ENCODE data around the gene WDR77. TPM values are rescaled to one million over a fixed set of nuclear protein-coding genes. Genes with fewer than 3 reads are reported as not detected.

Gene WDR77
- total and polyA plus RNA-seq, 2 of the 4 experiments (the other 2 are of a cell fraction) = 80.8 to 87.0 TPM

DNA sequence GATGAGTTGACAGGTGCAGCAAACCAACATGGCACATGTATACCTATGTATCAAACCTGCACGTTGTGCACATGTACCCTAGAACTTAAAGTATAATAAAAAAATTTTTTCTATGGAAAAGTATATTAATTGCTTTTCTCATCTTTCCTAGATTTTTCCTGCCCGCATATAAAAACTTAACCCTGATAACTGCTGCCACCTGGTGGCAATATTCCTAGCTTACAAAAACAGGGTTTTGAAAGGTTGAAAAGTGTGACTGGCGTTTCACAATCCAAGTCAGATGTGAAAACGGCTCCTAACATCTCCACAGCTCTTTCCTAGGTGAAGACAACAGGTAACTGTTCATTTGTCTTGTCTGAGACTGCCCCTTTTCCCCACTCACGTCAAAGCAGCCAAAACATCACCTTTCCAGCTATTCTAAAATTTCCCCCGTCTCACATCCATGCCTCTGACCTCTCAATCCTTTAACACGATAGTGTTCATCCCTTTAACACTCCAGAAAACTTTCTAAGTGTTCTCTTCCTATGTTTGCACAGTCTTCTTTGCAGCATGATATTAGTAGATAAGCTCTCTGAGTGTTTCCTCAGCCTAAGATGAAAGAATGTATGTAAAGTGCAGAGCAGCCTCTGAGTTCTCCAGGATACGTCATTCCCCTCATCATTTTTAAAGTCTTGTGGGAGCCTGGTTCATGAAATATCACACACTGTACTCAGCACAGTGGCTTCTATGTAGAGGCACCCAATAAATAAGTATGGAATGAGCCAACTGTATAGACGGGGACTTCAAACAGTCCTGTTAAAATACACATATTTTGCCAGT is 49.1 kb downstream of the WDR77 start:
- Histone ChIP-seq H3K4me2 (ENCODE audit: low read depth, low read length) (peak overlapping the region; percentile 76), H2BK5ac (ENCODE audit: low read depth, low read length, poor library complexity, severe bottlenecking) (no peak overlapping the region), H3K18ac (ENCODE audit: low read depth, low read length) (no peak overlapping the region), H2AK5ac (ENCODE audit: low read depth, low read length) (no peak overlapping the region), H2AFZ (replicated peaks; ENCODE audit: low read length, poor library complexity) (no peak overlapping the region), H3K9ac (ENCODE audit: low read depth, low read length) (no peak overlapping the region), H2AK9ac (replicated peaks; ENCODE audit: low read depth, low read length, poor library complexity) (no peak overlapping the region), H3K79me1 (ENCODE audit: low read depth in 1 of 2, low read length in 2 of 2) (no peaks in the 10 kb centered on the region), H3K4me1 (ENCODE audit: control insufficient read depth, insufficient read depth, low read length) (no peaks in the 10 kb centered on the region), H3K4me3 (ENCODE audit: insufficient read depth, low read depth, low read length) (no peak overlapping the region), H3K27ac (ENCODE audit: insufficient read depth, low read length) (no peak overlapping the region), H3K14ac (replicated peaks; ENCODE audit: low read depth, low read length) (no peak overlapping the region), H4K91ac (ENCODE audit: insufficient read depth, low read depth, low read length) (no peak overlapping the region), H3K23ac (ENCODE audit: low read depth, low read length) (no peak overlapping the region), H4K5ac (ENCODE audit: low read depth, low read length) (no peak overlapping the region), H4K20me1 (ENCODE audit: insufficient read depth, low read length) (no peaks in the 10 kb centered on the region), H2BK20ac (ENCODE audit: low read depth, low read length) (no peak overlapping the region), H4K8ac (ENCODE audit: low read depth in 2 of 2, low read length in 2 of 2) (no peak overlapping the region), H3K9me1 (ENCODE audit: insufficient read depth, low read length) (no peaks in the 10 kb centered on the region), H3K4ac (ENCODE audit: low read depth, low read length) (no peak overlapping the region), H3K27me3 (ENCODE audit: control insufficient read depth, insufficient read depth, low read length) (peaks cover 24% of the 10 kb centered on the region), H2BK120ac (ENCODE audit: low read depth, low read length) (no peak overlapping the region), H2BK15ac (ENCODE audit: low read depth, low read length) (no peak overlapping the region), H3K9me3 (ENCODE audit: control insufficient read depth, insufficient read depth, low read length) (no peaks in the 10 kb centered on the region), H3K56ac (ENCODE audit: extremely low read depth, insufficient read depth, low read length) (no peak overlapping the region), H3K36me3 (ENCODE audit: control insufficient read depth, insufficient read depth, low read length) (no peaks in the 10 kb centered on the region)
- ChIA-PET POLR2A (ENCODE audit: unreplicated experiment) (interaction anchor here (0.6 kb wide), 1 partner anchor 367 kb away, joined by 3 read pairs; no protein-coding TSS in a partner anchor), CTCF (interaction anchor here (0.6 to 1.7 kb wide), 11 partner anchors 18 to 996 kb away, joined by 3 to 7 read pairs (median 3); no protein-coding TSS in a partner anchor)
- BruUV-seq (replicated peaks) = no TSS peak
- in situ Hi-C loops (cut with MboI; ENCODE audit: low sequenced_read_pairs) (no loop called here), intact Hi-C loops (cut with micrococcal nuclease) (loop anchor here (1.0 to 10.0 kb wide), 4 partner anchors 55 to 370 kb away; no protein-coding TSS in a partner anchor), dilution Hi-C loops (cut with HindIII; ENCODE audit: low sequenced_read_pairs, unreplicated experiment) (no loop called here)
- WGBS, 2 experiments (ENCODE audit: extremely low coverage in 2 of 2, insufficient read length in 1 of 2) = no CpG with 5 or more reads among the region's 9 CpGs
- DNase-seq = peak; percentile 55
- ATAC-seq (ENCODE audit: low read depth) = peak; percentile 63
- TF ChIP-seq SMC3 (IDR thresholded peaks at IDR 0.05; ENCODE audit: low read depth, low read length) = peak; percentile 75
- TF ChIP-seq, protein P1, sequence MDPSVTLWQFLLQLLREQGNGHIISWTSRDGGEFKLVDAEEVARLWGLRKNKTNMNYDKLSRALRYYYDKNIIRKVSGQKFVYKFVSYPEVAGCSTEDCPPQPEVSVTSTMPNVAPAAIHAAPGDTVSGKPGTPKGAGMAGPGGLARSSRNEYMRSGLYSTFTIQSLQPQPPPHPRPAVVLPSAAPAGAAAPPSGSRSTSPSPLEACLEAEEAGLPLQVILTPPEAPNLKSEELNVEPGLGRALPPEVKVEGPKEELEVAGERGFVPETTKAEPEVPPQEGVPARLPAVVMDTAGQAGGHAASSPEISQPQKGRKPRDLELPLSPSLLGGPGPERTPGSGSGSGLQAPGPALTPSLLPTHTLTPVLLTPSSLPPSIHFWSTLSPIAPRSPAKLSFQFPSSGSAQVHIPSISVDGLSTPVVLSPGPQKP (IDR thresholded peaks at IDR 0.05; ENCODE audit: borderline replicate concordance, low read depth, low read length) = no peak
- TF ChIP-seq, protein P2, sequence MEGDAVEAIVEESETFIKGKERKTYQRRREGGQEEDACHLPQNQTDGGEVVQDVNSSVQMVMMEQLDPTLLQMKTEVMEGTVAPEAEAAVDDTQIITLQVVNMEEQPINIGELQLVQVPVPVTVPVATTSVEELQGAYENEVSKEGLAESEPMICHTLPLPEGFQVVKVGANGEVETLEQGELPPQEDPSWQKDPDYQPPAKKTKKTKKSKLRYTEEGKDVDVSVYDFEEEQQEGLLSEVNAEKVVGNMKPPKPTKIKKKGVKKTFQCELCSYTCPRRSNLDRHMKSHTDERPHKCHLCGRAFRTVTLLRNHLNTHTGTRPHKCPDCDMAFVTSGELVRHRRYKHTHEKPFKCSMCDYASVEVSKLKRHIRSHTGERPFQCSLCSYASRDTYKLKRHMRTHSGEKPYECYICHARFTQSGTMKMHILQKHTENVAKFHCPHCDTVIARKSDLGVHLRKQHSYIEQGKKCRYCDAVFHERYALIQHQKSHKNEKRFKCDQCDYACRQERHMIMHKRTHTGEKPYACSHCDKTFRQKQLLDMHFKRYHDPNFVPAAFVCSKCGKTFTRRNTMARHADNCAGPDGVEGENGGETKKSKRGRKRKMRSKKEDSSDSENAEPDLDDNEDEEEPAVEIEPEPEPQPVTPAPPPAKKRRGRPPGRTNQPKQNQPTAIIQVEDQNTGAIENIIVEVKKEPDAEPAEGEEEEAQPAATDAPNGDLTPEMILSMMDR (conservative IDR thresholded peaks at IDR 0.05; ENCODE audit: low read depth, low read length) = peak; percentile 70
- peak; percentile 74 for TF ChIP-seq CEBPB (IDR thresholded peaks at IDR 0.05; ENCODE audit: low read depth, low read length)
- peak; percentile 72 for TF ChIP-seq RAD21 (IDR thresholded peaks at IDR 0.05; ENCODE audit: low read length)

Data from IMR-90 (cell line).